ENCODE results near the gene LUC7L. TPM values are rescaled to one million over a fixed set of nuclear protein-coding genes. Genes with fewer than 3 reads are reported as not detected.
A peak's percentile ranks its signal among the peaks of the same experiment; 100 is the strongest.
"Not testable (repeated sequence)": the region's sequence is repeated elsewhere in the genome, so short reads cannot be mapped to it uniquely, and the experiment has no call there.

Gene LUC7L
- total RNA-seq, 1 donor from 2014 or later = 83.0 TPM

GRCh38 chr16:234468-235305 lies 5.4 kb upstream of the LUC7L start, which contains the start of gene FAM234A:
TSS of gene FAM234A (plus strand) at chr16:234821. CDS start at chr16:254414, 19,593 bp downstream.
- Mint-ChIP-seq H3K4me1 (ENCODE audit: low read depth) (peaks cover 14% of the 10 kb centered on the region), H3K27me3 (ENCODE audit: insufficient read depth) (peaks cover 6% of the 10 kb centered on the region), H3K9me3 (no peaks in the 10 kb centered on the region), H3K4me3 (peak within 1 kb of the TSS; percentile 96), H3K27ac (peak within 1 kb of the TSS; percentile 98), H3K36me3 (ENCODE audit: low read depth) (no peaks in the 10 kb centered on the region)
- intact Hi-C loops (cut with micrococcal nuclease) = loop anchor here (1.0 to 2.0 kb wide), 6 partner anchors 18 to 355 kb away; partner anchors contain the start of genes AXIN1, CAPN15 and RAB11FIP3
- DNase-seq (ENCODE audit: low spot score) = peak; percentile 92

GRCh38 chr16:230949-231348 lies 1.7 kb upstream of the LUC7L start:
- H3K9me3 Mint-ChIP-seq = no peaks in the 10 kb centered on the region
- peaks cover 23% of the 10 kb centered on the region for H3K36me3 Mint-ChIP-seq (ENCODE audit: low read depth)

GRCh38 chr16:230351-230750 lies 1.1 kb upstream of the LUC7L start:
- Mint-ChIP-seq H3K36me3 (ENCODE audit: low read depth) (peaks cover 28% of the 10 kb centered on the region), H3K4me3 (peak overlapping the region; percentile 19), H3K4me1 (ENCODE audit: low read depth) (peaks cover 40% of the 10 kb centered on the region)
- intact Hi-C loops (cut with micrococcal nuclease); H3K27ac Mint-ChIP-seq; H3K9me3 Mint-ChIP-seq; DNase-seq (ENCODE audit: low spot score); H3K27me3 Mint-ChIP-seq (ENCODE audit: insufficient read depth): not testable (repeated sequence)

More at GRCh38 chr16:230949-231348, 1.7 kb upstream of the LUC7L start:
- intact Hi-C loops (cut with micrococcal nuclease) = no loop called here
- Mint-ChIP-seq H3K27me3 (ENCODE audit: insufficient read depth) (no peaks in the 10 kb centered on the region), H3K4me3 (peak overlapping the region; percentile 19), H3K27ac (no peak overlapping the region), H3K4me1 (ENCODE audit: low read depth) (peaks cover 40% of the 10 kb centered on the region)
- no peak for DNase-seq (ENCODE audit: low spot score)

- Mint-ChIP-seq H3K27me3 (ENCODE audit: insufficient read depth) (no peaks in the 10 kb centered on the region), H3K4me1 (ENCODE audit: low read depth) (peaks cover 35% of the 10 kb centered on the region), H3K36me3 (ENCODE audit: low read depth) (peaks cover 28% of the 10 kb centered on the region), H3K9me3 (no peaks in the 10 kb centered on the region), H3K27ac (no peak overlapping the region), H3K4me3 (peak overlapping the region; percentile 56)
- no peak for DNase-seq (ENCODE audit: low spot score)
- intact Hi-C loops (cut with micrococcal nuclease) = loop anchor here (1.0 kb wide), 3 partner anchors 92 to 177 kb away; partner anchors contain the start of genes AXIN1, NPRL3, POLR3K and SNRNP25
Measured at GRCh38 chr16:229731-230281, 557 bp upstream of the LUC7L start.

- intact Hi-C loops (cut with micrococcal nuclease) = no loop called here
- Mint-ChIP-seq H3K27ac (peak overlapping the region; percentile 91), H3K27me3 (ENCODE audit: insufficient read depth) (no peaks in the 10 kb centered on the region), H3K4me3 (peak overlapping the region; percentile 94), H3K4me1 (ENCODE audit: low read depth) (peaks cover 31% of the 10 kb centered on the region), H3K9me3 (no peaks in the 10 kb centered on the region), H3K36me3 (ENCODE audit: low read depth) (peaks cover 28% of the 10 kb centered on the region)
- peak; percentile 6 for DNase-seq (ENCODE audit: low spot score)
Measured at GRCh38 chr16:228151-228851, 948 bp downstream of the LUC7L start.

GRCh38 chr16:220021-220420 lies 9.2 kb downstream of the LUC7L start:
- peaks cover 8% of the 10 kb centered on the region for H3K4me1 Mint-ChIP-seq (ENCODE audit: low read depth)
- H3K36me3 Mint-ChIP-seq (ENCODE audit: low read depth) = peaks cover 25% of the 10 kb centered on the region
- no peak overlapping the region for H3K4me3 Mint-ChIP-seq
- no peaks in the 10 kb centered on the region for H3K27me3 Mint-ChIP-seq (ENCODE audit: insufficient read depth)
- H3K27ac Mint-ChIP-seq = no peak overlapping the region
- intact Hi-C loops (cut with micrococcal nuclease) = no loop called here
- no peak for DNase-seq (ENCODE audit: low spot score)
- H3K9me3 Mint-ChIP-seq = no peaks in the 10 kb centered on the region

- Mint-ChIP-seq H3K27ac (no peak overlapping the region), H3K9me3 (no peaks in the 10 kb centered on the region), H3K27me3 (ENCODE audit: insufficient read depth) (no peaks in the 10 kb centered on the region), H3K36me3 (ENCODE audit: low read depth) (peaks cover 23% of the 10 kb centered on the region), H3K4me1 (ENCODE audit: low read depth) (no peaks in the 10 kb centered on the region), H3K4me3 (no peak overlapping the region)
- intact Hi-C loops (cut with micrococcal nuclease) = no loop called here
- DNase-seq (ENCODE audit: low spot score) = no peak
Measured at GRCh38 chr16:212999-213398, 16.2 kb downstream of the LUC7L start.

- H3K4me3 Mint-ChIP-seq; DNase-seq (ENCODE audit: low spot score); intact Hi-C loops (cut with micrococcal nuclease); H3K4me1 Mint-ChIP-seq (ENCODE audit: low read depth); H3K9me3 Mint-ChIP-seq; H3K27me3 Mint-ChIP-seq (ENCODE audit: insufficient read depth); H3K27ac Mint-ChIP-seq: not testable (repeated sequence)
- peaks cover 24% of the 10 kb centered on the region for H3K36me3 Mint-ChIP-seq (ENCODE audit: low read depth)
Measured at GRCh38 chr16:211631-212180, 17.5 kb downstream of the LUC7L start.

- peak overlapping the region; percentile 40 for H3K27ac Mint-ChIP-seq
- DNase-seq (ENCODE audit: low spot score); intact Hi-C loops (cut with micrococcal nuclease); H3K9me3 Mint-ChIP-seq; H3K4me1 Mint-ChIP-seq (ENCODE audit: low read depth); H3K27me3 Mint-ChIP-seq (ENCODE audit: insufficient read depth); H3K4me3 Mint-ChIP-seq: not testable (repeated sequence)
- H3K36me3 Mint-ChIP-seq (ENCODE audit: low read depth) = peaks cover 28% of the 10 kb centered on the region
Measured at GRCh38 chr16:209359-209758, 19.9 kb downstream of the LUC7L start.

GRCh38 chr16:204046-204445 lies 25.2 kb downstream of the LUC7L start:
- DNase-seq (ENCODE audit: low spot score); intact Hi-C loops (cut with micrococcal nuclease); H3K27ac Mint-ChIP-seq; H3K4me3 Mint-ChIP-seq; H3K4me1 Mint-ChIP-seq (ENCODE audit: low read depth); H3K27me3 Mint-ChIP-seq (ENCODE audit: insufficient read depth); H3K9me3 Mint-ChIP-seq: not testable (repeated sequence)
- H3K36me3 Mint-ChIP-seq (ENCODE audit: low read depth) = peaks cover 33% of the 10 kb centered on the region

GRCh38 chr16:203246-203645 lies 26.0 kb downstream of the LUC7L start:
- Mint-ChIP-seq H3K27me3 (ENCODE audit: insufficient read depth) (no peaks in the 10 kb centered on the region), H3K9me3 (no peaks in the 10 kb centered on the region), H3K36me3 (ENCODE audit: low read depth) (peaks cover 28% of the 10 kb centered on the region), H3K4me3 (no peak overlapping the region), H3K4me1 (ENCODE audit: low read depth) (peaks cover 10% of the 10 kb centered on the region), H3K27ac (no peak overlapping the region)
- intact Hi-C loops (cut with micrococcal nuclease) = no loop called here
- no peak for DNase-seq (ENCODE audit: low spot score)

- H3K27me3 Mint-ChIP-seq (ENCODE audit: insufficient read depth) = no peaks in the 10 kb centered on the region
- no peak overlapping the region for H3K27ac Mint-ChIP-seq
- no peaks in the 10 kb centered on the region for H3K9me3 Mint-ChIP-seq
- peaks cover 24% of the 10 kb centered on the region for H3K36me3 Mint-ChIP-seq (ENCODE audit: low read depth)
- intact Hi-C loops (cut with micrococcal nuclease) = no loop called here
- no peak overlapping the region for H3K4me3 Mint-ChIP-seq
- H3K4me1 Mint-ChIP-seq (ENCODE audit: low read depth) = no peaks in the 10 kb centered on the region
- DNase-seq (ENCODE audit: low spot score) = no peak
Measured at GRCh38 chr16:200388-200787, 28.9 kb downstream of the LUC7L start.
